Astrocyte (in vitro differentiated cells and primary cell): Measurements from ENCODE around the gene AIRE. TPM values are rescaled to one million over a fixed set of nuclear protein-coding genes. Genes with fewer than 3 reads are reported as not detected.

ENCODE experiments used
- DNase-seq: peaks from one replicate; pipeline ENCODE4 v3.0.0-alpha.2; 2010; ENCODE audit warnings: low read depth
- FAIRE-seq: peaks from 2 replicates; lab custom pipeline; 2011; peaks lifted over from hg19 to GRCh38; lab: Jason Lieb, UNC
- H2AFZ ChIP-seq: 2 replicates; pipeline ENCODE4 v1.6.0; 2012; ENCODE audit warnings: low read depth, low read length, inconsistent platforms
- H3K27ac ChIP-seq: 2 replicates; pipeline ENCODE4 v1.5.1; 2011; ENCODE audit warnings: low read depth, low read length, inconsistent platforms
- H3K27me3 ChIP-seq: 2 replicates; pipeline ENCODE4 v1.6.0; 2011; ENCODE audit warnings: low read length, inconsistent platforms; ENCODE audit not compliant: insufficient read depth
- H3K36me3 ChIP-seq: 2 replicates; pipeline ENCODE4 v1.5.1; 2011; ENCODE audit warnings: low read length, inconsistent platforms; ENCODE audit not compliant: insufficient read depth
- H3K4me1 ChIP-seq: 2 replicates; pipeline ENCODE4 v1.5.1; 2011; ENCODE audit warnings: low read length, inconsistent platforms; ENCODE audit not compliant: insufficient read depth
- H3K4me2 ChIP-seq: 2 replicates; pipeline ENCODE4 v1.6.0; 2012; ENCODE audit warnings: low read length, inconsistent platforms
- H3K4me3 ChIP-seq: 2 replicates; pipeline ENCODE4 v1.5.1; 2011; ENCODE audit warnings: low read depth, mild to moderate bottlenecking, low read length, inconsistent platforms; ENCODE audit not compliant: insufficient read depth
- H3K79me2 ChIP-seq: 2 replicates; pipeline ENCODE4 v1.6.0; 2012; ENCODE audit warnings: mild to moderate bottlenecking, low read length, inconsistent platforms; ENCODE audit not compliant: insufficient read depth
- H3K9ac ChIP-seq: 2 replicates; pipeline ENCODE4 v1.6.0; 2012; ENCODE audit warnings: mild to moderate bottlenecking, low read length, inconsistent platforms
- H3K9me3 ChIP-seq: 2 replicates; pipeline ENCODE4 v1.5.1; 2012; ENCODE audit warnings: low read depth, mild to moderate bottlenecking, low read length, inconsistent platforms; ENCODE audit not compliant: insufficient read depth
- H4K20me1 ChIP-seq: 2 replicates; pipeline ENCODE4 v1.6.0; 2012; ENCODE audit warnings: low read length, inconsistent platforms; ENCODE audit not compliant: insufficient read depth
- H3K27ac Mint-ChIP-seq: one replicate; pipeline ENCODE4 v1.8.0; 2021; ENCODE audit warnings: mild to moderate bottlenecking, mixed read lengths; ENCODE audit not compliant: unreplicated experiment
- H3K27me3 Mint-ChIP-seq: one replicate; pipeline ENCODE4 v1.8.0; 2021; ENCODE audit warnings: low read depth, mixed read lengths; ENCODE audit not compliant: unreplicated experiment
- H3K36me3 Mint-ChIP-seq: one replicate; pipeline ENCODE4 v1.8.0; 2021; ENCODE audit warnings: low read depth, mixed read lengths; ENCODE audit not compliant: unreplicated experiment
- H3K4me1 Mint-ChIP-seq: one replicate; pipeline ENCODE4 v1.8.0; 2021; ENCODE audit warnings: low read depth, mixed read lengths; ENCODE audit not compliant: unreplicated experiment
- H3K4me3 Mint-ChIP-seq: one replicate; pipeline ENCODE4 v1.8.0; 2021; ENCODE audit warnings: mild to moderate bottlenecking, moderate library complexity, mixed read lengths; ENCODE audit not compliant: unreplicated experiment
- H3K9me3 Mint-ChIP-seq: one replicate; pipeline ENCODE4 v1.8.0; 2021; ENCODE audit warnings: mild to moderate bottlenecking, mixed read lengths; ENCODE audit not compliant: unreplicated experiment
- EZH2 ChIP-seq: IDR thresholded peaks from 2 replicates; pipeline ENCODE4 v1.6.1; 2012; ENCODE audit warnings: mild to moderate bottlenecking, low read length, inconsistent platforms; ENCODE audit not compliant: insufficient read depth
- total RNA-seq: library from RNA; stranded (reverse); gene quantifications from 2 replicates; pipeline ENCODE4 v1.2.1, GENCODE V29; 2021
- TF ChIP-seq, protein P1 (sequence below): IDR thresholded peaks from 2 replicates; pipeline ENCODE4 v1.5.1; 2011; ENCODE audit warnings: low read depth, mild to moderate bottlenecking, inconsistent platforms, low read length, moderate library complexity; ENCODE audit not compliant: insufficient read depth

The AIRE gene
- total RNA-seq, 1 donor from 2014 or later, result 0.07 TPM

DNA sequence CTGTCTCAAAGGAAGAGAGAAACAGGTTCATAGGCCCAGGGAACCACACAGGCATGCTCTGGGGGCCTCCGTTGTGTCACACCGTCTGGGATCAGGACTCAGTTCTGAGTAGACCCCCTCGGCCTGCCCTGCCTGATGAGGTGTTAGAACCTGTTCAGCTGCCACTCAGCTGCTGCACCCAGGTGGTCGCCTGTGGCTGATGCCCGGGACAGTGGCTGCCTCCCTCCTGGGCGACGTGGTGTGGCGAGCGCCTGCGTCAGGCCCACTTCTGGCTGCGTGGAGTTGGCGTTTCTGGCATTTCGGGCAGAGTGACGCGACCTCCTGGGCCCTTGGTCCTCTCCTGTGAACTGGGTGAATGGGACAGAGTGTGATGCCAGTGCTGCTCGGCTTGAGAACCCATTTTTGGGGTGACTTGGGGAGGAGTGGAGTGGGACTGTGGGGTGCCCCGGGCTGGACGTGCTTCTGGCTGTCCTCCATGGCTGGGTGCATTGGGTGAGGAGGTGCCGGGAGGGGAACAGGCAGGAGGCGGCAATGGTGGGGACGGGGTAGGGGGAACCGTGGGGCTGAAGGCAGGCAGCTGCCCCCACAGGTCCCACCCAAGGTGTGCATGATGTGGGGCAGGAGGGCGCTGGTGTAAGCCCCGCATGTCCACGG lies 42.7 kb downstream of the AIRE start:
- no peaks in the 10 kb centered on the region for H3K4me1 ChIP-seq
- Mint-ChIP-seq H3K36me3 (peaks cover 2% of the 10 kb centered on the region), H3K27me3 (peaks cover 2% of the 10 kb centered on the region), H3K4me1 (peaks cover 4% of the 10 kb centered on the region), H3K4me3 (no peak overlapping the region), H3K9me3 (no peaks in the 10 kb centered on the region), H3K27ac (no peak overlapping the region)
- no peaks in the 10 kb centered on the region for H3K9me3 ChIP-seq
- no peak overlapping the region for H3K4me2 ChIP-seq
- H2AFZ ChIP-seq, result no peak overlapping the region
- H3K4me3 ChIP-seq, result no peak overlapping the region
- DNase-seq (no peak), FAIRE-seq (no peak)
- H3K79me2 ChIP-seq, result no peaks in the 10 kb centered on the region
- no peaks in the 10 kb centered on the region for H3K36me3 ChIP-seq
- H3K27ac ChIP-seq, result no peak overlapping the region
- TF ChIP-seq, protein P1, sequence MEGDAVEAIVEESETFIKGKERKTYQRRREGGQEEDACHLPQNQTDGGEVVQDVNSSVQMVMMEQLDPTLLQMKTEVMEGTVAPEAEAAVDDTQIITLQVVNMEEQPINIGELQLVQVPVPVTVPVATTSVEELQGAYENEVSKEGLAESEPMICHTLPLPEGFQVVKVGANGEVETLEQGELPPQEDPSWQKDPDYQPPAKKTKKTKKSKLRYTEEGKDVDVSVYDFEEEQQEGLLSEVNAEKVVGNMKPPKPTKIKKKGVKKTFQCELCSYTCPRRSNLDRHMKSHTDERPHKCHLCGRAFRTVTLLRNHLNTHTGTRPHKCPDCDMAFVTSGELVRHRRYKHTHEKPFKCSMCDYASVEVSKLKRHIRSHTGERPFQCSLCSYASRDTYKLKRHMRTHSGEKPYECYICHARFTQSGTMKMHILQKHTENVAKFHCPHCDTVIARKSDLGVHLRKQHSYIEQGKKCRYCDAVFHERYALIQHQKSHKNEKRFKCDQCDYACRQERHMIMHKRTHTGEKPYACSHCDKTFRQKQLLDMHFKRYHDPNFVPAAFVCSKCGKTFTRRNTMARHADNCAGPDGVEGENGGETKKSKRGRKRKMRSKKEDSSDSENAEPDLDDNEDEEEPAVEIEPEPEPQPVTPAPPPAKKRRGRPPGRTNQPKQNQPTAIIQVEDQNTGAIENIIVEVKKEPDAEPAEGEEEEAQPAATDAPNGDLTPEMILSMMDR, result no peak
- no peak for TF ChIP-seq EZH2
- peaks cover 4% of the 10 kb centered on the region for H4K20me1 ChIP-seq
- no peaks in the 10 kb centered on the region for H3K27me3 ChIP-seq
- H3K9ac ChIP-seq, result no peak overlapping the region

DNA sequence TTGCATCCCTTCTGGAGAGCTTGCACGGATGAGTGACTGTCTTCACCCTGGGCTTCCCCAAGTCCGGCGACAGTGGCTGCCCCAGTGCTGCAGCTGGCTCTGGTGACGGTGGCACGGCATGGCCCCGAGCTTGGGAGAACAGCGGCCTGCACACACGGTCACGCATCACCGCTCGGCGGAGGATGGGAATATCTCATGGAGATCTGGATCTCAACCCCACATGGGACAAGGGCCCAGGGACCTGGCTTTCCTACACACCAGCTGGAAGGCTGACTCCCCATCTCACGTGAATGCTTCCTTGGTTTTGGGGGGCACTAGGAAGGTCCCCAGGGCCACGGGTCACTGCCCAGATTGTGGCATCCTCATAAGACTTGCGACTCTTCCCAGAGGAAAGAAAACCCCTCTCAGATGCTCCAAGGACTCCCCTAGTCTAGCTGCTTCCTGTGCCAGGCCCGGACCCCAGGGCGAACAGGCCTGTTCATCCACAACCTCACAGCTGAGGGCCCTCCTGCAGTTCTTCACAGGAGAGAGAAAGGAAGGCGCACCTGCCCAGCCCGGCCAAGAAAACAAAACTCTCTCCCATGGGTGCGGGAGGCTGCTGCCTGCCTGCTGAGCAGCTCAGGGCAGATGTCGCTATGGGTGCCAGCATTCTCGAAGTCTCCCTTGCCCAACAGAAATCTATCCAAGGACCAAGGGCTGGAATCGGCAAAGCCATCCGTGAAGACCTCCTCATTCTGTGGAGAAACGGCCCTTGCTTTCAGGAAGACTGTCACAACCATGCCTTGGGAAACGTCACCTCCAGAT lies 43.6 kb downstream of the AIRE start:
- no peak for DNase-seq

More for the DNA sequence above, 43.6 kb downstream of the AIRE start:
- Mint-ChIP-seq H3K4me3 (peak overlapping the region; percentile 20), H3K36me3 (peaks cover 2% of the 10 kb centered on the region), H3K27ac (peak overlapping the region; percentile 55), H3K27me3 (peaks cover 2% of the 10 kb centered on the region), H3K4me1 (peaks cover 4% of the 10 kb centered on the region), H3K9me3 (no peaks in the 10 kb centered on the region)
- Histone ChIP-seq H3K4me1 (no peaks in the 10 kb centered on the region), H3K36me3 (no peaks in the 10 kb centered on the region), H3K27ac (no peak overlapping the region), H3K9ac (no peak overlapping the region), H3K79me2 (no peaks in the 10 kb centered on the region), H3K4me3 (no peak overlapping the region), H3K9me3 (no peaks in the 10 kb centered on the region), H2AFZ (no peak overlapping the region), H3K27me3 (no peaks in the 10 kb centered on the region), H4K20me1 (peaks cover 4% of the 10 kb centered on the region), H3K4me2 (no peak overlapping the region)
- TF ChIP-seq, protein P1, result no peak
- TF ChIP-seq EZH2, result no peak
- FAIRE-seq, result no peak
